GM19372 (cell line): ENCODE measurements around the gene NBPF9.
A peak's percentile ranks its signal among the peaks of the same experiment; 100 is the strongest.
"Not testable (repeated sequence)": the region's sequence is repeated elsewhere in the genome, so short reads cannot be mapped to it uniquely, and the experiment has no call there.

Source experiments
- ATAC-seq: cut with Tn5 transposase; IDR thresholded peaks from one replicate; pipeline ENCODE4 v1.9.1; 2021; ENCODE audit warnings: mild to moderate bottlenecking, low read depth, moderate library complexity; ENCODE audit not compliant: unreplicated experiment

NBPF9 gene

GRCh38 chr1:149103109-149104081, at the start of gene NBPF9:
Gene NBPF9 (minus strand): TSS chr1:149103551. CDS start chr1:149082139, 21,412 bp downstream.
- ATAC-seq: peak; percentile 92

GRCh38 chr1:149149909-149150308, 46.6 kb upstream of the NBPF9 start:
- not testable (repeated sequence) for ATAC-seq

GRCh38 chr1:149137585-149137984, 34.2 kb upstream of the NBPF9 start:
- not testable (repeated sequence) for ATAC-seq

GRCh38 chr1:149130938-149131337, 27.6 kb upstream of the NBPF9 start:
- not testable (repeated sequence) for ATAC-seq

- ATAC-seq: not testable (repeated sequence)
Measured at GRCh38 chr1:149129245-149129644, 25.9 kb upstream of the NBPF9 start.

GRCh38 chr1:149126555-149127145, 23.3 kb upstream of the NBPF9 start:
- ATAC-seq: not testable (repeated sequence)

GRCh38 chr1:149123948-149124926, 20.9 kb upstream of the NBPF9 start:
- ATAC-seq: not testable (repeated sequence)

- not testable (repeated sequence) for ATAC-seq
Measured at GRCh38 chr1:149112828-149113227, 9.5 kb upstream of the NBPF9 start.

- not testable (repeated sequence) for ATAC-seq
Measured at GRCh38 chr1:149110343-149110742, 7.0 kb upstream of the NBPF9 start.

- ATAC-seq: not testable (repeated sequence)
Measured at GRCh38 chr1:149102574-149102973, 777 bp downstream of the NBPF9 start.

GRCh38 chr1:149098276-149098675, 5.1 kb downstream of the NBPF9 start:
- ATAC-seq: not testable (repeated sequence)

- not testable (repeated sequence) for ATAC-seq
Measured at GRCh38 chr1:149093155-149093554, 10.2 kb downstream of the NBPF9 start.

- ATAC-seq: not testable (repeated sequence)
Measured at GRCh38 chr1:149075505-149076127, 27.7 kb downstream of the NBPF9 start.

- ATAC-seq: not testable (repeated sequence)
Measured at GRCh38 chr1:149064611-149065010, 38.7 kb downstream of the NBPF9 start.

GRCh38 chr1:149043056-149043455, 60.3 kb downstream of the NBPF9 start:
- ATAC-seq: not testable (repeated sequence)

- ATAC-seq: not testable (repeated sequence)
Measured at GRCh38 chr1:149033916-149034315, 69.4 kb downstream of the NBPF9 start.

GRCh38 chr1:149024327-149024726, 79.0 kb downstream of the NBPF9 start:
- not testable (repeated sequence) for ATAC-seq

GRCh38 chr1:149018577-149018976, 84.8 kb downstream of the NBPF9 start:
- ATAC-seq: not testable (repeated sequence)

GRCh38 chr1:149016626-149017025, 86.7 kb downstream of the NBPF9 start:
- ATAC-seq: not testable (repeated sequence)

GRCh38 chr1:149015522-149015921, 87.8 kb downstream of the NBPF9 start:
- ATAC-seq: not testable (repeated sequence)
